C4-2B (cell line): ENCODE results near the gene G2E3.

ENCODE experiments used
- CTCF ChIP-seq: fragments of 450-650 bp; conservative IDR thresholded peaks from 2 replicates; pipeline ENCODE4 v1.5.1; 2017; ENCODE audit warnings: mild to moderate bottlenecking
- ZFX ChIP-seq: fragments of 450-650 bp; IDR thresholded peaks from 2 replicates; pipeline ENCODE4 v1.6.1; 2017

GRCh38 chr14:30528119-30528518, 30.8 kb upstream of the G2E3 start:
- TF ChIP-seq CTCF (no peak), ZFX (no peak)
